Activated CD4-positive, alpha-beta T cell treated with anti-CD3 and anti-CD28 coated beads, Interleukin-2, Interleukin-6, amounts not matched to agents 100 ng/mL and 50 ng/mL, durations not matched to agents 16 hours and 8 hours (primary cell): ENCODE data around the gene ERGIC3.
A peak's percentile ranks its signal among the peaks of the same experiment; 100 is the strongest.

ENCODE experiments used
- DNase-seq: peaks from one replicate; pipeline ENCODE4 v3.0.0-alpha.2; 2020

Gene ERGIC3

DNA sequence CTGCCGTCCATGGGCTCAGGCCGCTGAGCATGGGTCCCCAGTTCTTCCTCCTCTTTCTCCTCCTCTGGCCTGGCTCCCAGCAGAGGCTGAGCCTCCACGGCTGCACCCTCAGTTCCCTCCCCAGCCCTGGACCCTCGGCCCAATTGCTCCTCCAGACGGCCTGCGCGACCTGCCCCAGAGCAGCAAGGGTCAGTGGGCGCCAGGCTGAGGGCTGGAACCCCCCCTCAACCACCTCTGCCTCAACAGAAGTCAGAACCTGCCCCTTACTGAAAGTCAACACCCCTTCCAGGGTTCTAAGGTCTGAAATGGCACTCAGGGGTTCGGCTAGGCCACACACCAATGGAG, 57.9 kb downstream of the ERGIC3 start:
- DNase-seq: no peak

DNA sequence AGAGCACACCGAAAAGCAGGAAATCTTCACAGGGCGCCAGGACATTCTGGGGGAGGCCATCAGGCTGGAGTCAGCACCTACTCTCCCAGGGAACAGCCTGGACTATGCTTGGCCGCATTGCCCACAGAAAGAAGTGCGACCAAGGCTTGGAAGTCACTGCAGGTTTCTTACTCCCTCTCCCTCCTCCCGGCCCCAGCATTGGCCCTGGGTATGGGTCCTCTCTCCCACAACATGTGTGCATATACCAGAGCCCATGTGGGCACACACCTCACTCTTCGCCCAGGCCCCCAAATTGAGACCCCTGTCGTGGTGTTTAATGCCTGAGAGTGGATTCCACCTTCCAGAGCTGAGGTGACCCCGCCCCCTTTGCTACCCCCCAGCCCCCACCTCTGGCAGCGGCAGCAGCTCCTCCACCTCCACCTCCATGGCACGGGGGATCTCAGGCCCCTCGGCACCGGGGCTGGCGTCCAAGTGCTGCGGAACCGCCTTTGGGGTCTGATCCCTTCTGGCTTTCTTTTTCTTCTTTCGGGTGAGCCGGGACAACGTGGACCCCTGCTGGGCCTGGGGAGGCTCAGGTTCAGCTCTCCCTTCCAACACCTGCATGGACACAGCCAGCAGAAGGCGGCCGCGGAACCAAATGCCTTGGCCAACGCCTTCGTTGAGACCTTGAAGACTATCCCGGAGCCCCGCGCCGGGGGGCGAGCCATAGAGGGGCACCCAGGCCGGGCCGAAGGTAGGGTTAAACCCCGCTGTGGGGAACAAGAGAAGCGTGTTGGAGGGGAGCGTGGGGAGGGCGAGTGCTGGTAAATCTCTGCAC, 58.5 kb downstream of the ERGIC3 start:
- DNase-seq: no peak

GRCh38 chr20:35600993-35601973, 59.4 kb downstream of the ERGIC3 start:
- DNase-seq: peak; percentile 85

DNA sequence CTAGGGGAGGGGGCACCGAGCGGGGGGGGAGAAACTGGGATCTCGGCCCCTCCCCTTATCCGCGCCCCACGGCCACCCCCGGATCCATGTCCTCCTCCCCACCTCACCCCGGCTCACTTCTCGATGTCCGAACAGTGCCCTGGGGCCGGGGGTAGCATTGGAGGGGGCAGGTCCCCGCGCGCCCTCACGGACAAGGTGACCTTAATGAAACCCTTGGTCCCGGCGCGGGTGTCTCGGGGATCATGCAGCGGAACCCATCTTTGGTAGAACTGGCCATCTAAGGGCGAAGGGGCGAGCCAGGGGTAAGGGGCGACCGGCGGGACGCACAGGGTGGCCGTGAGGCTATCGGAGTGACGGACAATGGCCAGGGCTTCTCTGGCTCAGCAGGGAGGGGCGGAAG, 60.1 kb downstream of the ERGIC3 start:
- DNase-seq: no peak

- no peak for DNase-seq
These were observed 61.1 kb downstream of the ERGIC3 start for GRCh38 chr20:35602851-35603495.

DNA sequence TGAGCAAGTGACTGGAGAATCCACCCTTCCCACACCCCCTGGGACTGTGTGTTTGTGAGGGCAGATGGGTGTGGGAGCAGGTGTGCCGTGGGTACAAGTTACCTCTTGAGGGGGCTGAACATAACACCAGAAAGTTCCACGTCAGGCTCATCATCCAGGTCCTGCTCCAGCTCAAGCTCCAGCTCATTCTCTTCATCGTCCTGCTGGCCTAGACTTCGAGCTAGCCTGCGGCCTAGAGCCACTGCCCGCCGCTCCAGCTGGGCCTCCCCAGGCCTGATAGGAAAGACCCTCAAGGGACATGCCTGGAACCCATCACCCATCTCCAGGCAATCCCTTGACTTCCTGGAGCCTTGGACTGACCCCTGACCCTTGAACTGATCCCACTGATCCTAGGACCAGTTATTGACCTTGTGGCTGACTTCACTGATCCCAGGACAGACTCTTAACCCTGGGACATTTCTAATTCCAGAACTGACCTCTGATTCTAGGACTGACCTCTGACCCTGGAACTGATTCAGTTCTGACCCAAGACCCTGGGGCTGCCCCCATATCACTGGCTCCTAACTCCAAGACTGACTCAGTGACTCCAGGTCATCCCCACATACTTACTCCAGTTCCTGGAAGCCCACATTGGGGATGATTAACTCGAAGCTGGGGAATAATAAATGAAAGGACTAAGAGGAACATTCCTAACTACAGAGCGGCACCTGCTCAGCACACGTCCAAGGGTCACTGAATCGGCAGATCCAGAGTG, 62.0 kb downstream of the ERGIC3 start:
- DNase-seq: no peak

- DNase-seq: peak; percentile 22
These were observed 62.5 kb downstream of the ERGIC3 start for GRCh38 chr20:35604449-35604747.

DNA sequence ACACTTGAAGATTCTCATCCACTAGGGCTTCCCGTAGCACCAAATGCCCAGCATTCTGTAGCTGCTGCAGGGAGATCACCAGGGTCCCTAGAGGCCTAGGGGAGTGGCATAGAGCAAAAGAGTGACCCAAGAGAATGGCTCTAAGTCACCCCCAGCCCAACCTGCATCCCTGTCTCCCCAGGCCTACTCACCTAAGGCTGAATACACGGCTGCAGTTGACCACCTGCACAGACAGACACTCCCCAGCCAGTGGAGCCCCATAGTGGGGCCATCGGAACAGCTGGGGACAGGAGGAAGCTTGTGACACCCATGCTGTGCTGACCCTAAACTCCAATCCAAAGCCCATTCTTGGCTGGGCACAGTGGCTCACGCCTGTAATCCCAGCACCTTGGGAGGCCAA, 64.2 kb downstream of the ERGIC3 start:
- no peak for DNase-seq
